ENCODE measurements around the gene CCKAR.

The CCKAR gene

GRCh38 chr4:26455571-26455970 is 34.7 kb downstream of the CCKAR start:
- no peak for TF ChIP-seq CTCF (conservative IDR thresholded peaks at IDR 0.05; ENCODE audit: control insufficient read depth, insufficient read depth, low read depth, low read length)
- DNase-seq (ENCODE audit: low read depth) = no peak
- no peak overlapping the region for H3K4me3 ChIP-seq (ENCODE audit: control insufficient read depth, low read depth, low read length)

DNA sequence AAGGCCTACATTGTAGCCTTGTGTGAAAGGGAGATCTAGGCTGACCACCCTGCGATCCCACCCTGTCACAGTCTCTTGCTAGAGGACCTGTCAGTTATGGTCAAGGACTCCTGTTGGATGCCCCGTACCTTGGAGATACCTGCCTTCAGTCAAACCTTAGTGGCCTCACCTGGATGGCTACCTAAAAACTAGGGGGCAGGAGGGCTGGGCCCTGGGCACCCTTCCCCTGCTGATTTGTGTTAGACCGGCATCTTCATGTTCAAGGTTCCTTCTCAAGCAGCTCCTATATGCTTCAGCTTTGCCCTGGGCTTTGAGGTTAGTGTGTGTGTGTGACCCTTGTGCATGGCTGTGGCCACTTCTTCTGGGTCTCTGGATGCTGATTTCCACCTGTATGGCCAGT is 35.3 kb downstream of the CCKAR start:
- TF ChIP-seq CTCF (conservative IDR thresholded peaks at IDR 0.05; ENCODE audit: control insufficient read depth, insufficient read depth, low read depth, low read length) = no peak
- H3K4me3 ChIP-seq (ENCODE audit: control insufficient read depth, low read depth, low read length) = no peak overlapping the region
- DNase-seq (ENCODE audit: low read depth) = no peak

DNA sequence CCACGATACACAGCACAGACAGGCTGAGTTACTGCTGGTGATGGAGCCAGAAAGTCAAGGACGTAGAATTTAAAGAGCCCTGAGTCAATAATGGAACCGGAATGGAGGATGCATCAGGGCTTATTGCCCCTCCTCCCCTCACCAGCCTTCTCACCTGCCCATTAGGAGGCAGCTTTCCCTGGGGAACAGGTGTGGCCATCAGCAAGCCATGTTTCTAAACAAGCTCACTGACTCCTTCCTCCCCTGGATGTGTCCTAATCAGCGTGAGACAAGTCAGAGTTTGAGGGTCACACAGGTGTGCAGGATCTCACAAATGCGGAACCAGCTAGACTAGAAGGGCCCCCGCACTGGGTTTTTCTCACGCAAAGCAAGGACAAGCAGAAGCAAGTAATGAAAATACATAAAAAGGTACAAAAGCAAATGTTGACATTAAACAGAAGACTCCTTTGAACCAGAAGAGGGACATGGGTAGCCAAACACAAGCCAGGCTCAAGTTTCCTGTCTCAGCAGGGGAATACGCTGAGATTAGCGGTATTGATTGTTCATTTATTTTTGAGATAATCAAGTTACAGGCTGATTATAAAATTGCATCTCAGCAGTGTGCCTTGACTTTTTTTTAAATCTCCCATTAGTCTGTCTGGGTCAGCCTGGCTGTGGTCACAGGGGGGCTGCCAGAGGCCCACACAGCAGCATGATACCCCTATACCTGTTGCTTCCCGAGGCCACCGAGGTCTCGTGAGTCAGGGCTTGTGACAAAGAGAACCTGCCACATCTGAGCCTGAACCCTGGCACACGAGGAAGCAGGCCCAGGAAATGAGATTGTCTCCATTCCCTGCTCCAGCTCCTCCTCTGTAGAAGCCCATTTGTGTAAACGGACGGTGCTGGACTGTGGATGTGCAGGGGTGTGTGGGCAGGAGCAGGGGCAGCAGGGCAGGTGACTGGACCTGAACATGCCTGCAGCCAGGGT is 37.4 kb downstream of the CCKAR start:
- no peak for TF ChIP-seq CTCF (conservative IDR thresholded peaks at IDR 0.05; ENCODE audit: control insufficient read depth, insufficient read depth, low read depth, low read length)
- DNase-seq (ENCODE audit: low read depth) = no peak
- H3K4me3 ChIP-seq (ENCODE audit: control insufficient read depth, low read depth, low read length) = no peak overlapping the region

- TF ChIP-seq CTCF (conservative IDR thresholded peaks at IDR 0.05; ENCODE audit: control insufficient read depth, insufficient read depth, low read depth, low read length) = no peak
- no peak overlapping the region for H3K4me3 ChIP-seq (ENCODE audit: control insufficient read depth, low read depth, low read length)
- DNase-seq (ENCODE audit: low read depth) = no peak
Observed at GRCh38 chr4:26451597-26451996, 38.7 kb downstream of the CCKAR start.

DNA sequence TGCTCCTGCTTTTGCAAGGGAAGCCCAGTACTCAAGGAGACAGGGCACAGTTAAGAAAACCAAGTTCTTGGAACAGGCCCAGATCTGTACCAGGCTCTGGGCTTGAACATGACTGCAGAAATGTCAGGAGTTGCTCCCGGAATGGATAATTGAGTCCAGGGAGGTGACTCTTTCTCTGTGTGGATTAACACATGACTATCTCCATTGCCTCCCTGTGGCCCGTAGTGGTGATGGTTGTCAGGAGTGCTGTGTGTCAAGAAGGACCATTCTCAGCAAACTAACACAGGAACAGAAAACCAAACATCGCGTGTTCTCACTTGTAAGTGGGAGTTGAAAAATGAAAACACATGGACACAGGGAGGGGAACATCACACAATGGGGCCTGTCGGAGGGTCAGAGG is 39.9 kb downstream of the CCKAR start:
- TF ChIP-seq CTCF (conservative IDR thresholded peaks at IDR 0.05; ENCODE audit: control insufficient read depth, insufficient read depth, low read depth, low read length) = no peak
- DNase-seq (ENCODE audit: low read depth) = no peak
- H3K4me3 ChIP-seq (ENCODE audit: control insufficient read depth, low read depth, low read length) = no peak overlapping the region

GRCh38 chr4:26447378-26447777 is 42.9 kb downstream of the CCKAR start:
- no peak overlapping the region for H3K4me3 ChIP-seq (ENCODE audit: control insufficient read depth, low read depth, low read length)
- DNase-seq (ENCODE audit: low read depth) = no peak
- TF ChIP-seq CTCF (conservative IDR thresholded peaks at IDR 0.05; ENCODE audit: control insufficient read depth, insufficient read depth, low read depth, low read length) = no peak

All from fibroblast of mammary gland (primary cell).